HepG2 (cell line): ENCODE results near the gene FAM89B. TPM values are rescaled to one million over a fixed set of nuclear protein-coding genes. Genes with fewer than 3 reads are reported as not detected.

ENCODE experiments used
- ATAC-seq: fragments of 200-7000 bp; cut with Tn5 transposase; 3 replicates; pipeline ENCODE4 v1.9.1; 2020; ENCODE audit warnings: mild to moderate bottlenecking, moderate library complexity
- BruUV-seq: library from RNA; stranded (reverse); fragments of 400-500 nt; replicated peaks from 2 replicates; lab custom pipeline; 2021; lab: Mats Ljungman, UMichigan
- CTCF ChIA-PET: fragments of 300-600 bp; formaldehyde crosslinking; extraction: SDS; loops from one replicate; lab custom pipeline; 2021; ENCODE audit warnings: low total read pairs, inconsistent platforms, low intra/inter-chr PET ratio; lab: Yijun Ruan, JAX
- POLR2A ChIA-PET: fragments of 350-600 bp; sonication (Branson Sonifier 250); formaldehyde crosslinking; loops from one replicate; lab custom pipeline; 2020; ENCODE audit warnings: antibody characterized with exemption, inconsistent platforms; lab: Yijun Ruan, JAX
- DNase-seq: peaks from one replicate; pipeline ENCODE4 v3.0.0-alpha.2; 2015; ENCODE audit warnings: low spot score
- FAIRE-seq: peaks from 3 replicates; lab custom pipeline; 2011; peaks lifted over from hg19 to GRCh38; lab: Jason Lieb, UNC
- H2AFZ ChIP-seq: one replicate; pipeline ENCODE4 v1.6.1; 2011; ENCODE audit warnings: low read length, inconsistent platforms
- H3K27ac ChIP-seq: fragments of 300-600 bp; 3 replicates; pipeline ENCODE4 v1.8.0; 2011; ENCODE audit warnings: mixed run types, mild to moderate bottlenecking, mixed read lengths, low read length, inconsistent platforms; ENCODE audit not compliant: insufficient read depth; ENCODE audit errors: extremely low read length
- H3K27me3 ChIP-seq, 2 experiments: fragments of 200-600 bp in 1 of 2; 2 replicates in 1 of 2; 3 replicates in 1 of 2; pipeline versions ENCODE4 v1.6.0 to v1.8.0; 2011; ENCODE audit warnings: low read length in 2 of 2, mild to moderate bottlenecking in 2 of 2, moderate library complexity in 2 of 2, inconsistent platforms in 1 of 2; ENCODE audit not compliant: insufficient read depth in 2 of 2, control insufficient read depth in 1 of 2
- H3K36me3 ChIP-seq, 2 experiments: fragments of 200-600 bp in 1 of 2; replicated peaks in 1 of 2; 2 replicates in 1 of 2; 3 replicates in 1 of 2; pipeline versions ENCODE4 v1.5.1 to v1.8.0; 2011; ENCODE audit warnings: low read length in 2 of 2, inconsistent platforms in 1 of 2; ENCODE audit not compliant: insufficient read depth in 2 of 2, control insufficient read depth in 1 of 2
- H3K4me1 ChIP-seq: 2 replicates; pipeline ENCODE4 v1.5.1; 2012; ENCODE audit warnings: low read length, inconsistent platforms; ENCODE audit not compliant: insufficient read depth
- H3K4me2 ChIP-seq: 2 replicates; pipeline ENCODE4 v1.6.0; 2011; ENCODE audit warnings: low read depth, low read length, inconsistent platforms
- H3K4me3 ChIP-seq, 3 experiments: fragments of 200-600 bp in 1 of 3; sonication (generic), shearing (Covaris generic) in 1 of 3; replicated peaks in 1 of 3; 2 replicates each; pipeline ENCODE4 v1.5.1; 2011 to 2016; ENCODE audit warnings: low read length in 3 of 3, inconsistent platforms in 2 of 3, low read depth in 2 of 3, mild to moderate bottlenecking in 2 of 3, control low read depth in 1 of 3, mixed read lengths in 1 of 3; ENCODE audit not compliant: insufficient read depth in 1 of 3
- H3K79me2 ChIP-seq: one replicate; pipeline ENCODE4 v1.6.1; 2011; ENCODE audit warnings: low read length, inconsistent platforms; ENCODE audit not compliant: insufficient read depth
- H3K9ac ChIP-seq: 2 replicates; pipeline ENCODE4 v1.6.0; 2011; ENCODE audit warnings: mild to moderate bottlenecking, low read depth, low read length, inconsistent platforms; ENCODE audit not compliant: insufficient read depth
- H3K9me3 ChIP-seq: 2 replicates; pipeline ENCODE4 v1.5.1; 2012; ENCODE audit warnings: mild to moderate bottlenecking, low read length
- H4K20me1 ChIP-seq: 2 replicates; pipeline ENCODE4 v1.6.0; 2011; ENCODE audit warnings: inconsistent platforms, mild to moderate bottlenecking, low read length, moderate library complexity; ENCODE audit not compliant: insufficient read depth
- CC2D1A ChIP-seq: sonication (generic); formaldehyde crosslinking; IDR thresholded peaks from 2 replicates; pipeline ENCODE4 v1.8.1; 2023; ENCODE audit warnings: mild to moderate bottlenecking, missing genetic modification reagents
- GTF2F1 ChIP-seq: fragments of 150-350 bp; IDR thresholded peaks from 2 replicates; pipeline ENCODE4 v1.6.1; 2014; ENCODE audit warnings: low read length
- MTF2 ChIP-seq: sonication (generic); formaldehyde crosslinking; IDR thresholded peaks from 2 replicates; pipeline ENCODE4 v1.5.0; 2020; ENCODE audit warnings: missing genetic modification reagents, borderline replicate concordance
- NFE2 ChIP-seq: sonication (generic); formaldehyde crosslinking; IDR thresholded peaks from 2 replicates; pipeline ENCODE4 v1.4.0; 2020; ENCODE audit warnings: missing genetic modification reagents
- RBM39 ChIP-seq: fragments of 200-400 bp; formaldehyde crosslinking; IDR thresholded peaks from one replicate; pipeline ENCODE4 v1.6.1; 2018; ENCODE audit warnings: antibody characterized with exemption, mild to moderate bottlenecking, low read depth, low read length; ENCODE audit not compliant: poor library complexity, severe bottlenecking
- SCMH1 ChIP-seq: sonication (generic); formaldehyde crosslinking; IDR thresholded peaks from 2 replicates; pipeline ENCODE4 v1.9.0; 2021; ENCODE audit warnings: missing genetic modification reagents, mild to moderate bottlenecking, borderline replicate concordance
- SP4 ChIP-seq: sonication (generic); formaldehyde crosslinking; IDR thresholded peaks from 2 replicates; pipeline ENCODE4 v1.8.1; 2023; ENCODE audit warnings: mild to moderate bottlenecking, missing genetic modification reagents
- SP5 ChIP-seq: IDR thresholded peaks from 2 replicates; pipeline ENCODE4 v1.6.1; 2016; ENCODE audit warnings: low read depth, borderline replicate concordance
- ZNF326 ChIP-seq: sonication (generic); formaldehyde crosslinking; IDR thresholded peaks from 2 replicates; pipeline ENCODE4 v1.4.0; 2020; ENCODE audit warnings: missing genetic modification reagents, borderline replicate concordance
- ZNF431 ChIP-seq: sonication (generic); formaldehyde crosslinking; IDR thresholded peaks from 2 replicates; pipeline ENCODE4 v1.9.0; 2022; ENCODE audit warnings: missing genetic modification reagents, low read depth, mild to moderate bottlenecking, borderline replicate concordance
- WGBS: methylation state at CpG from one replicate; pipeline ENCODE4 v1.1.6; 2017; ENCODE audit warnings: low lambda C conversion rate; 5-methylcytosine and 5-hydroxymethylcytosine counted together
- in situ Hi-C: cut with HindIII; loops from 2 replicates; pipeline ENCODE4 v1.10.0; 2017; ENCODE audit warnings: low pct_unique_long_range_greater_than_20kb; ENCODE audit not compliant: extremely low pct_ligation_motif_present
- intact Hi-C: fragments of 100-400 bp; cut with micrococcal nuclease; formaldehyde crosslinking; loops from one replicate; pipeline ENCODE4 v1.10.0; 2022; ENCODE audit not compliant: unreplicated experiment
- polyA plus RNA-seq, 8 experiments: library from polyadenylated mRNA; depleted of rRNA in 3 of 8; stranded (reverse) in 7 of 8; unstranded in 1 of 8; fragments of >200 nt; fragmentation: Illumina TruSeq in 4 of 8; extraction: Trizol in 4 of 8; gene quantifications; 2 replicates each; pipeline versions ENCODE4 v1.2.1 to v1.2.3, GENCODE V29; 2011 to 2016; ENCODE audit warnings: low read depth in 4 of 8, missing spikeins in 1 of 8, mixed read lengths in 1 of 8; ENCODE audit not compliant: insufficient read depth in 1 of 8
- total RNA-seq, 5 experiments: library from RNA; depleted of rRNA; stranded (reverse); fragments of >200 nt; fragmentation: Illumina TruSeq; extraction: Trizol; gene quantifications; 2 replicates each; pipeline ENCODE4 v1.2.3, GENCODE V29; 2016; ENCODE audit warnings: low read depth in 1 of 5
- TF ChIP-seq, protein P1 (sequence below): IDR thresholded peaks from 2 replicates; pipeline ENCODE4 v1.6.1; 2016; ENCODE audit warnings: mild to moderate bottlenecking
- TF ChIP-seq, protein P2 (sequence below): sonication (generic); formaldehyde crosslinking; IDR thresholded peaks from 2 replicates; pipeline ENCODE4 v1.5.1; 2020; ENCODE audit warnings: mild to moderate bottlenecking, missing genetic modification reagents, moderate library complexity

The FAM89B gene
- total and polyA plus RNA-seq, 2 of the 13 experiments (the other 11 are each of a cell fraction or from before 2014, with no cell fraction given) = 5.7 to 8.0 TPM

DNA sequence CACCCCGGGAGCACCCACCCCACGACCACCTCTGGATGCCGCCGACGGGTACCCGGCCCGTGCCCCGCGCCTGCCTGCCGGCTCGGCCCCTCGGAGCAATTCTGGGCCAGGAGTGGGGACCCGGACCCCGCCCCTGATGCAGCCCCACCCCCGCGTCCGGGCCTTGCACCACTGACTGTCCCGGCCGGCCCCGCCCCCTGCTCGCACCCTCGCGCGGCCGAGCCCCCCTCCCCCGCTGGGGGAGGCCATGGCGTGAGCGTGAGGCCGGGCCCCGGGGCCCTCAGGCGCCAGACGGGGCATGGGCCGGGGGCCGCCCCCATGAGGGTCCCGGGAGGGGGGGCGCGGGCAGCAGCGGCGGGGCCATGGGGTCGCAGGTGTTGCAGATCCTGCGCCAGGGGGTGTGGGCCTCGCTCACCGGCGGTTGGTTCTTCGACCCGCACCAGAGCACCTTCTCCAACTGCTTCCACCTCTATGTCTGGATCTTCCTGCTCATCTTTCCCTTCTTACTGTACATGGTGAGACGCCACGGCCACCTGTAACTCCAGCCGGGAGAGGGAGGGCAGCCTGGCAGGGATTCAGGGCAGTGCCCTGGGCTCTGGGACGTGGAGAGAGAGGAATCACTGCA lies 43.7 kb downstream of the FAM89B start:
- 0% methylated on average over 9 of the region's 50 CpGs for WGBS
- H3K79me2 ChIP-seq = peaks cover 53% of the 10 kb centered on the region
- ATAC-seq = peak; percentile 7
- peaks cover 15 to 35% of the 10 kb centered on the region in 2 experiments; a peak in 4 of 5 replicates for H3K36me3 ChIP-seq
- no TSS peak for BruUV-seq
- peak; percentile 47 for DNase-seq
- peaks cover 39% of the 10 kb centered on the region for H3K4me1 ChIP-seq
- ChIA-PET POLR2A (interaction anchor here (0.7 to 4.3 kb wide), 40 partner anchors 9 to 436 kb away, joined by 3 to 48 read pairs (median 5); partner anchors contain the start of genes CCDC85B, CFL1, KAT5 and MALAT1), CTCF (no interaction called here)
- peak overlapping the region; percentile 88 for H3K9ac ChIP-seq
- no peaks in the 10 kb centered on the region for H3K9me3 ChIP-seq
- H4K20me1 ChIP-seq = peaks cover 23% of the 10 kb centered on the region; the same call in 1 of the 2 replicates
- peak overlapping the region; percentile 92 for H3K27ac ChIP-seq
- peak overlapping the region; percentile 86 to 90 (median 87) for H3K4me3 ChIP-seq
- no peaks in the 10 kb centered on the region; a peak in 1 of 5 replicates for H3K27me3 ChIP-seq
- intact Hi-C loops = no loop called here
- no peak for FAIRE-seq
- peak overlapping the region; percentile 77 for H3K4me2 ChIP-seq
- H2AFZ ChIP-seq = no peak overlapping the region
- in situ Hi-C loops = no loop called here
- no peak for TF ChIP-seq CC2D1A
- TF ChIP-seq MTF2 (CRISPR knock-in tag) = no peak
- TF ChIP-seq ZNF326 (CRISPR knock-in tag) = no peak
- peak; percentile 65 for TF ChIP-seq RBM39
- TF ChIP-seq, protein P1, sequence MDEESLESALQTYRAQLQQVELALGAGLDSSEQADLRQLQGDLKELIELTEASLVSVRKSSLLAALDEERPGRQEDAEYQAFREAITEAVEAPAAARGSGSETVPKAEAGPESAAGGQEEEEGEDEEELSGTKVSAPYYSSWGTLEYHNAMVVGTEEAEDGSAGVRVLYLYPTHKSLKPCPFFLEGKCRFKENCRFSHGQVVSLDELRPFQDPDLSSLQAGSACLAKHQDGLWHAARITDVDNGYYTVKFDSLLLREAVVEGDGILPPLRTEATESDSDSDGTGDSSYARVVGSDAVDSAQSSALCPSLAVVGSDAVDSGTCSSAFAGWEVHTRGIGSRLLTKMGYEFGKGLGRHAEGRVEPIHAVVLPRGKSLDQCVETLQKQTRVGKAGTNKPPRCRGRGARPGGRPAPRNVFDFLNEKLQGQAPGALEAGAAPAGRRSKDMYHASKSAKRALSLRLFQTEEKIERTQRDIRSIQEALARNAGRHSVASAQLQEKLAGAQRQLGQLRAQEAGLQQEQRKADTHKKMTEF (CRISPR knock-in tag) = 0 out of 2 replicates have a peak, but pooled peaks have one; percentile 5
- TF ChIP-seq SP4 (CRISPR knock-in tag) = peak; percentile 54; the same call in 1 of the 2 replicates
- TF ChIP-seq SCMH1 (CRISPR knock-in tag) = no peak
- TF ChIP-seq, protein P2, sequence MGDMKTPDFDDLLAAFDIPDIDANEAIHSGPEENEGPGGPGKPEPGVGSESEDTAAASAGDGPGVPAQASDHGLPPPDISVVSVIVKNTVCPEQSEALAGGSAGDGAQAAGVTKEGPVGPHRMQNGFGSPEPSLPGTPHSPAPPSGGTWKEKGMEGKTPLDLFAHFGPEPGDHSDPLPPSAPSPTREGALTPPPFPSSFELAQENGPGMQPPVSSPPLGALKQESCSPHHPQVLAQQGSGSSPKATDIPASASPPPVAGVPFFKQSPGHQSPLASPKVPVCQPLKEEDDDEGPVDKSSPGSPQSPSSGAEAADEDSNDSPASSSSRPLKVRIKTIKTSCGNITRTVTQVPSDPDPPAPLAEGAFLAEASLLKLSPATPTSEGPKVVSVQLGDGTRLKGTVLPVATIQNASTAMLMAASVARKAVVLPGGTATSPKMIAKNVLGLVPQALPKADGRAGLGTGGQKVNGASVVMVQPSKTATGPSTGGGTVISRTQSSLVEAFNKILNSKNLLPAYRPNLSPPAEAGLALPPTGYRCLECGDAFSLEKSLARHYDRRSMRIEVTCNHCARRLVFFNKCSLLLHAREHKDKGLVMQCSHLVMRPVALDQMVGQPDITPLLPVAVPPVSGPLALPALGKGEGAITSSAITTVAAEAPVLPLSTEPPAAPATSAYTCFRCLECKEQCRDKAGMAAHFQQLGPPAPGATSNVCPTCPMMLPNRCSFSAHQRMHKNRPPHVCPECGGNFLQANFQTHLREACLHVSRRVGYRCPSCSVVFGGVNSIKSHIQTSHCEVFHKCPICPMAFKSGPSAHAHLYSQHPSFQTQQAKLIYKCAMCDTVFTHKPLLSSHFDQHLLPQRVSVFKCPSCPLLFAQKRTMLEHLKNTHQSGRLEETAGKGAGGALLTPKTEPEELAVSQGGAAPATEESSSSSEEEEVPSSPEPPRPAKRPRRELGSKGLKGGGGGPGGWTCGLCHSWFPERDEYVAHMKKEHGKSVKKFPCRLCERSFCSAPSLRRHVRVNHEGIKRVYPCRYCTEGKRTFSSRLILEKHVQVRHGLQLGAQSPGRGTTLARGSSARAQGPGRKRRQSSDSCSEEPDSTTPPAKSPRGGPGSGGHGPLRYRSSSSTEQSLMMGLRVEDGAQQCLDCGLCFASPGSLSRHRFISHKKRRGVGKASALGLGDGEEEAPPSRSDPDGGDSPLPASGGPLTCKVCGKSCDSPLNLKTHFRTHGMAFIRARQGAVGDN (CRISPR knock-in tag) = peak; percentile 8; the same call in 1 of the 2 replicates
- no peak for TF ChIP-seq NFE2
- no peak for TF ChIP-seq GTF2F1
- TF ChIP-seq SP5 = no peak
- 0 out of 2 replicates have a peak, but pooled peaks have one; percentile 58 for TF ChIP-seq ZNF431 (CRISPR knock-in tag)
